NT2/D1 (cell line): ENCODE results near the gene ABHD4.
"Not testable (repeated sequence)": the region's sequence is repeated elsewhere in the genome, so short reads cannot be mapped to it uniquely, and the experiment has no call there.

Source experiments
- DNase-seq: peaks from one replicate; pipeline ENCODE4 v3.0.0-alpha.2; 2011; ENCODE audit warnings: low read depth, low spot score
- H3K27me3 ChIP-seq: 2 replicates; pipeline ENCODE4 v1.6.0; 2011; ENCODE audit warnings: mild to moderate bottlenecking; ENCODE audit not compliant: insufficient read length, insufficient read depth
- H3K36me3 ChIP-seq: 2 replicates; pipeline ENCODE4 v1.6.1; 2011; ENCODE audit warnings: mild to moderate bottlenecking, low read length, mixed read lengths; ENCODE audit not compliant: insufficient read depth, insufficient read length
- H3K4me1 ChIP-seq: 2 replicates; pipeline ENCODE4 v1.5.1; 2011; ENCODE audit not compliant: insufficient read depth, insufficient read length
- H3K4me3 ChIP-seq: 2 replicates; pipeline ENCODE4 v1.5.1; 2011; ENCODE audit warnings: low read depth; ENCODE audit not compliant: insufficient read length
- H3K9ac ChIP-seq: 2 replicates; pipeline ENCODE4 v1.6.0; 2011; ENCODE audit warnings: low read depth; ENCODE audit not compliant: insufficient read length
- H3K9me3 ChIP-seq: 2 replicates; pipeline ENCODE4 v1.5.1; 2011; ENCODE audit warnings: mild to moderate bottlenecking, low read length; ENCODE audit not compliant: insufficient read depth
- SUZ12 ChIP-seq: IDR thresholded peaks from 2 replicates; pipeline ENCODE4 v1.6.1; 2011; ENCODE audit not compliant: insufficient read length, insufficient read depth; ENCODE audit errors: extremely low read depth
- YY1 ChIP-seq: IDR thresholded peaks from 2 replicates; pipeline ENCODE4 v1.6.1; 2011; ENCODE audit not compliant: insufficient read length, insufficient read depth
- ZNF274 ChIP-seq: IDR thresholded peaks from 2 replicates; pipeline ENCODE4 v1.6.1; 2011; ENCODE audit warnings: mild to moderate bottlenecking, low read depth, low read length

ABHD4 gene

DNA sequence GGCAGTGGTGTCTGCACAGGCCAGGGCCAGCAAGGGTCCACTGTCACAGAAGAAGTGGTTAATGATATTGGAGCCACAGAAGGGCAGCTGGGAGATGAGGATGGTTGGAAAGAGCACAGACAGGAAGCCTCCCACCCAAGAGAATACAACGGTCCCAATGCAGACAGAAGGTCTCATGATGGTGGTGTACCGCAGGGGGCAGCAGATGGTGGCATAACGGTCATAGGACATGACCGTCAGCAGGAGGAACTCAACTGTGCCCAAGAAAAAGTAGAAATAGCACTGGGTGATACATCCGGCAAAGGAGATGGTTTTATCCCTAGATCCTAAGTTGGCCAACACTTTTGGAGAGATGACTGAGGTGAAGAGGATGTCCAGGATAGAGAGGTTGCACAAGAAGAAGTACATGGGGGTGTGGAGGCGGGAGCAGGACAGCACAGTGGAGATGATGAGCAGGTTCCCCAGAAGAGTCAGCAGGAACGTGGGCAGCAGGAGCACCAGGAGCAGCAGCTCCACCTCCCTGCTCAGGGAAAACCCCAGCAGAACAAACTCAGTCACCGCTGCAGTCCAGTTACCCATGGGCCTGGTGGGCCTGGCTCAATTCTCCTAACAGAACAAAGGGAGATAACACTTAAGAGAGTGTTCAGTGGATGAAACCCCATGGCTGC is 36.3 kb downstream of the ABHD4 start:
- Histone ChIP-seq H3K36me3 (no peaks in the 10 kb centered on the region), H3K4me1 (no peaks in the 10 kb centered on the region), H3K4me3 (no peak overlapping the region), H3K9ac (no peak overlapping the region), H3K27me3 (no peaks in the 10 kb centered on the region), H3K9me3 (peaks cover 12% of the 10 kb centered on the region)
- no peak for TF ChIP-seq YY1
- no peak for TF ChIP-seq ZNF274
- TF ChIP-seq SUZ12: no peak
- DNase-seq: no peak

DNA sequence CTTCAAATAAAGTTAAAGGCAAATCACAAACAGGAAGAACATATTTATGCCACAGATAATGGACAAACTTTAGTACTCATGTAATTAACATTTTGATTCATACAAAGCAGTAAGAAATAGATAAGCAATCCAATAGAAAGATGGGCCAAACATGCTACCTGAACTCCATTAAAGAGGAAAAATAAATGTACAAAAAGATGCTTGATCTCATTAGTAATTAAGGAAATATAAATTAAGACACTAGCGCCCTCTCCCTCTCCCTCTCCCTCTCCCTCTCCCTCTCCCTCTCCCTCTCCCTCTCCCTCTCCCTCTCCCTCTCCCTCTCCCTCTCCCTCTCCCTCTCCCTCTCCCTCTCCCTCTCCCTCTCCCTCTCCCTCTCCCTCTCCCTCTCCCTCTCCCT is 37.9 kb downstream of the ABHD4 start:
- not testable (repeated sequence) for H3K4me1 ChIP-seq, H3K9me3 ChIP-seq, H3K4me3 ChIP-seq, H3K9ac ChIP-seq, H3K36me3 ChIP-seq, H3K27me3 ChIP-seq, DNase-seq

DNA sequence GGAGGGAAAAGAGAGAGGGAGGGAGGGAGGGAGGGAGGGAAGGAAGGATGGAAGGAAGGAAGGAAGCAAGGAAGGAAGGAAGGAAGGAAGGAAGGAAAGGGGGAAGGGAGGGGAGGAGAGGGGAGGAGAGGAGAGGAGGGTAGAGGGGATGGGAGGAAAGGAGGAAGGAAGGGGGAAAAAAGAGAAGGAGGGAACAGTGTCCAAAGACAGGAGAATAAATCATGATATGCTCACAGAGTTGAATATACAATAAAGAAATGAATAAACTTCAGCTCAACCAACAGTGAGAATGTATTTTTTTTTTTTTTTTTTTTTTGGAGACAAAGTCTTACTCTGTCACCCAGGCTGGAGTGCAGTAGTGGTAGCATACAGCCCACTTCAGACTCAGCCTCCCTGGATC is 42.1 kb downstream of the ABHD4 start:
- Histone ChIP-seq H3K36me3 (no peaks in the 10 kb centered on the region), H3K27me3 (no peaks in the 10 kb centered on the region), H3K4me1 (no peaks in the 10 kb centered on the region), H3K4me3 (no peak overlapping the region), H3K9ac (no peak overlapping the region), H3K9me3 (no peaks in the 10 kb centered on the region; the same call in 1 of the 2 replicates)
- no peak for DNase-seq
- TF ChIP-seq SUZ12 (no peak), ZNF274 (no peak), YY1 (no peak)

DNA sequence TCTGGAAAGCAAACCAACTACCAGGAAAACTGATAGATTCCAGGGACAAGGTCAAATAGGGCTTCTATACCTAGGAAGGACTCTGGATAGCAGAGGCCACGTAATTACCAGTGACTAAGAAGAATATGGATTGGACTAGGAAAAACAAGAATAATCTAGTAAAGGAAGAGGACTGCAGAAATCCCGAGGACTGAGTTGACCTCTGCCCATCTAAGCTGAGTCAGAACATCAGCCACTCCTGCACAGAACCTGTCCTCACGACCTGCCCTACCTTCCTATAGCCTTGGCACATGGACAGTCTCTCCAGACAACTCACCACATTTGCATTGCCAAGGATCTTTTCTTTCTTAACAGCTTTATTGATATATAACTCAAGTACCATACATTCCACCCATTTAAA is 43.7 kb downstream of the ABHD4 start:
- H3K9ac ChIP-seq: no peak overlapping the region
- H3K36me3 ChIP-seq: no peaks in the 10 kb centered on the region
- H3K4me1 ChIP-seq: no peaks in the 10 kb centered on the region
- H3K9me3 ChIP-seq: no peaks in the 10 kb centered on the region
- no peak overlapping the region for H3K4me3 ChIP-seq
- no peak for DNase-seq
- TF ChIP-seq SUZ12 (no peak), ZNF274 (no peak), YY1 (no peak)
- no peaks in the 10 kb centered on the region for H3K27me3 ChIP-seq

DNA sequence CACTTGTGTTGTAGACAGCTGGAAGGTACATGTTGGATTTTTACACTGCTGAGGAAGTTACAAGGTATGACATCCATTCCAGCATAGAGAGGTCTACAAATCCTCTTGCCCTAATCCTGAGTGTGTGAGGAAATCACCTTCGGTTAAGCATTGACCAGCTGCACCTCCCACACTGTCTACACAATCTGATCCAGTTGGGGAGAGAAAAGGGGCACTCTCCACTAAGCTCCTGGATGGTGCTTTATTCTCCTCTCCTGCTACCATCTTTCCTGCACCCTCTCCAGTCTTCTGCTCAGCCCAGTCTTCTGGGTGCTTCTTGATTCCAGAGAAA is 46.2 kb downstream of the ABHD4 start, which contains the start of gene OR6J1:
Gene OR6J1 (minus strand): TSS at position 48 of the 331 bp plus-strand sequence. CDS start 9,541 bp downstream, outside the sequence.
- Histone ChIP-seq H3K9me3 (no peaks in the 10 kb centered on the region), H3K4me1 (no peaks in the 10 kb centered on the region), H3K9ac (no peak within 1 kb of the TSS), H3K4me3 (no peak within 1 kb of the TSS), H3K36me3 (no peaks in the 10 kb centered on the region), H3K27me3 (no peaks in the 10 kb centered on the region)
- TF ChIP-seq YY1 (no peak), SUZ12 (no peak), ZNF274 (no peak)
- DNase-seq: no peak

DNA sequence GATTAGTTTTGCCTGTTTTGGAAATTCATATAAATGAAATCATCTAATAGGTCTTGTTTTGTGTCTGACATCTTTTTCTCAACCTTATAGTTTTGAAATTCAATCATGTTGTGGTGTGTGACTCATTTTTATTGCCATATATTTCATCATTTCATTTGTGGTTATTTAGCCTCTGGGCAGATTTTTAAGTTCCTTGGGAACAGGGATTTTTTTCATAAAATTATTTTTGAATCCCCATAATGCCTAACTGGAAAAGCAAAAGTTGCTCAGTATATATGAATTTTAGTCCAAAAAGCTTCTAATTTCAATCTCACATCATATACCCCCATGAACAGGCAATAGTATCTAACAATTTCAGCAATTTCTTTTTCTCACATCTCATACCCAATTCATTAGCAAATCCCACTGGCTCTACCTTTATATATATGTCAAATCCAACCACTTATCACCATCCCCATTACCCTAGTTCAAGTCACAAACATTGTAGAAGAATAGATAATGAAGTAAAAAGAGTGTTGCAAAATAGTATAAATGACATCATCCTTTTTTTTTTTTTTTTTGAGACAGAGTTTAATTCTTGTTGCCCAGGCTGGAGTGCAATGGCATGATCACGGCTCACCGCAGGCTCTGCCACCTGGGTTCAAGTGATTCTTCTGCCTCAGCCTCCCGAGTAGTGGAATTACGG is 48.6 kb downstream of the ABHD4 start:
- Histone ChIP-seq H3K4me3 (no peak overlapping the region), H3K27me3 (no peaks in the 10 kb centered on the region), H3K9ac (no peak overlapping the region), H3K4me1 (no peaks in the 10 kb centered on the region), H3K9me3 (no peaks in the 10 kb centered on the region), H3K36me3 (no peaks in the 10 kb centered on the region)
- no peak for DNase-seq
- no peak for TF ChIP-seq SUZ12
- no peak for TF ChIP-seq ZNF274
- no peak for TF ChIP-seq YY1

DNA sequence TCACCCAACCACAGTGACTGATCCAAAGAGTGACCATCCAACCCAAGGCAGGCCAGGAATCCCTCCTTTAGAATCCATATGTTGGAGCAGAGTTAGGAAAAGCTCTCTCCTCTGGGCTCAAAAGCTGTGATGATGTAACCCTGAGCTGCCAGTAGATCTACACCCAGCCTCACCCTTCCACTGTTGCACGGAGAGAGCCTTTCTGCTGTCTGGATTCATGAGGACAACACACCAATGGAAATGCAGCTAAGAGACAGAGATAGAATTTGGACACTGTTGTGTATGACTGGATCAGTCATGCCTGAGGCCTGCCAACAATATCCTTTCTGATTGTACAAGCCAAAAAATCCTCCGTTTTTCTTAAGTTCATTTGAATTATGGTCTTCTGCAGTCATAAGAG is 50.4 kb downstream of the ABHD4 start:
- Histone ChIP-seq H3K4me3 (no peak overlapping the region), H3K9ac (no peak overlapping the region), H3K9me3 (no peaks in the 10 kb centered on the region), H3K4me1 (no peaks in the 10 kb centered on the region), H3K36me3 (no peaks in the 10 kb centered on the region), H3K27me3 (no peaks in the 10 kb centered on the region)
- TF ChIP-seq SUZ12: no peak
- no peak for TF ChIP-seq ZNF274
- TF ChIP-seq YY1: no peak
- no peak for DNase-seq
